GM12874 (cell line): Measurements from ENCODE around the gene NT5DC1.

ENCODE experiments used
- CTCF ChIP-seq: IDR thresholded peaks from 2 replicates; pipeline ENCODE4 v1.5.1; 2011; ENCODE audit warnings: low read depth, mild to moderate bottlenecking, control low read depth, low read length, moderate library complexity; ENCODE audit not compliant: insufficient read depth

NT5DC1 gene

GRCh38 chr6:116282698-116283097 is 182.0 kb downstream of the NT5DC1 start:
- TF ChIP-seq CTCF, result no peak

DNA sequence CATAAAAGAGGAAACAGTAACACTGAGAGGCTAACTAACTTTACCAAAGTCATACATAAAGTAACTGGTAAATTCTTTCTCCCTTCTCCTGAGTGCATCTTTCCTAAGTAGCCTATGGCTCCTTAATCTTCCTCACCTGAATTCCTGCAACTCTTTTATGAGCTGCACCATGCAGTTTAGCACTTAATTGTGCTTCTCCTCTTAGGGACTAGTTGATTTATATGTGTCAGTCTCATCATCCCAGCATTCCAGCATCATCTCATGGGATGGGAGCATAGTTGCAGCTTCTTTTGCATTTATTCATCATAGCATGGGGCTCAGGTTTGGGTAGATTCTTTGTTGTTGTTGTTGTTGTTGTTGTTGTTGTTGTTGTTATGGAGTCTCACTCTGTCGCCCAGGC is 182.5 kb downstream of the NT5DC1 start:
- no peak for TF ChIP-seq CTCF

DNA sequence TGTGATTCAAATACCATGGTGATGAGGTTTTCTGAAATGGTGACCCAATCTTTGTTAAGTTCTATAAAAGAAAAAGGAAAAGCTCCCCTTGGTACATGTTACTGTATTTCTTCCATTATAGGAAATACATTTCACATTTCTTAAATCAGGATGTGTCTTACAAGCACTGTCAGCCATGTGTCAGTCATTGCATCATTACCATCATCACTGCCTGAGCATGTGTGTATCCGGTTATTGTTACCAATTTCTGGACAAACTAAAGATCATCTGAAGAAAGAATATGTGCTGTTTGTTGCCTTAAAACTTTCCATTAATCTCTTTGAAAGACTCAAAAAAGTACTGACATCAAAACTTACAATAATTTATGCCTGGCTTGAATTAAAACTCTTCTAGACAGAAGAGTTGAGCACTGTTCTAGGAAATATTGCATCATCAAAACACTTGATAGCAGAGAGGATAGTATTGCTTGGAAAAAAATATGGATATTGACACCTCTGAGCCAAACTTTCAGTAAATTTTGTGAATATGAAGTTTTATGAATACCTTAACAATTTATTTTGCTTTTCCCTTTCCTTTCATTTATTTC is 186.2 kb downstream of the NT5DC1 start:
- TF ChIP-seq CTCF, result no peak

DNA sequence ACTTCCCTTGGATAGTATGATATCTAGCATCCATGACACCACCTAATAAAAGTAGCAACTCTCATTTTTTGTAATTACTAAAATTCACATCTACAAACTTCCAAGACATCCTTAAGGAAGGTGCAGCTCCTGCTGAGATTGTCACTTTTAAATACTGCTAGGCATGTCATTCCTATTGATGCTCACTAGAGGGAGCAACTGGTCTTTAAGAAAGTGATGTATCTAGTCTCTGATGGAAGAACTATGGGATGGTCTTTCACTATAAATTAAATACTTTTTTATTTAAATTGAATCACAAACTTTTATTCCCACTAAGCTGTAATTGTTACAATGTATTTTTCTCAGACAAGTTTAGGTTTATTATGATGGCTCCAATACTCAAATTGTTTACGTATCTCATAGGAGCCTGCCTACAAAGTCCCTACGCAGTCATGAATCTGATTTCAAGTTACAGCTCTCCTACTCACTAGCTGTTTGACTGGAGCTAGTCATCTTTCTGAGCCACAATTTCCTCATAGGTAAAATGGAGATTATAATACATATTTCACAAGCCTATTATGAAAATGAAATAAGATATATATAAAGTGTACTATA is 187.1 kb downstream of the NT5DC1 start:
- peak; percentile 64 for TF ChIP-seq CTCF

GRCh38 chr6:116289876-116290275 is 189.2 kb downstream of the NT5DC1 start:
- TF ChIP-seq CTCF, result no peak

DNA sequence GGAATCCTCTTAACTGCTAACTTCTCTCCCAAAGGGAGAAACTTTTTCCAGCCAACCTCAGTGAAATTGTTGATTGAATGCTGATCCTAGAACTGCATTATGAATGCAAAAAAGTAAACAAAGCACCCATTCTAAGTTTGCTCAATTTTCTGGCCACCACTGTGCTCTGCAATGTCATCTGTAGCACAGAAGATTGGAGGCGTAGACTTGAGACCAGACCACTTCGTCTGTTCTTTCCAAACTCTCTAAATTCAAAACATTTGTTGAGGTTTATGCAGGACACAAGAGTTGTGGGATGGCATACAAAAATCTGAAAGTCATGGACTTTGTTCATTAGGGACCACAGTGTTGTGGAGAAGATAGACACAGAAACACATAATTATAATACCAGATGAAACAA is 190.1 kb downstream of the NT5DC1 start:
- no peak for TF ChIP-seq CTCF

DNA sequence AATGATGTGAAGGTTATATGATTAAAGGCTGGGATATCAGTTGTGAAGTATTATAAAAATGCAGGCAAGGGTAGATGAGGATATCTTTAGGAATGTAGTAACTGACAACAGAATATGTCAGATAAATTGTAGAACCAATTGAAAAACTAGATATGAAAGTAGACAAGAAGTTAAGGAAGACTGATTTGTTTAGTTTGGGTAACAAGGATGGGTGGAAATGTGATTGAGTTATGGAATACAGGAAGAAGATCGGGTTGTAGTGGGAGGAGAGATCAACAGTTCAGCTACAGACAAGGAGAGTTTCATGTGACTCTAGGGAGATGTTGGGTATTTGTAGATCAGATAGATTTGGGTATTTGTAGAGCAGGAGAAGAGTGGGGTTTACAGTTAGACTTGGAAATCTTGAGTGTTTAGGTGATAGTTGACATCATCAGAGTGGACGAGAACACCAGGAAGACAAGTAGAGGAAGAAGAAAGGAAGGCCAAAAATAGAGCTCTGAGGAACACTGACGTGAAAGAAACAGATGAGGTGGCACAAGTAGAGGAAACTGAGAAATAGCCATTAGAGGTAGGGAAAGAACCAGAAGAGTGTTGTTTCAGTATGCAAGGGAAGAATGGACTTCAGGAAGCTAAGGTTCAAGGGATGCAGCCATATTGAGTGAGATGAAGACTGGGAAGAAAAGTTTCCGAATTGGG is 191.2 kb downstream of the NT5DC1 start:
- TF ChIP-seq CTCF, result no peak
